Inflammatory macrophage (primary cell): ENCODE measurements around the gene TRIM33.
"Not testable (repeated sequence)": the region's sequence is repeated elsewhere in the genome, so short reads cannot be mapped to it uniquely, and the experiment has no call there.

Experiments
- DNase-seq, 2 donors: peaks; one replicate each; pipeline ENCODE4 v3.0.0-alpha.2; 2020 to 2022

The TRIM33 gene

GRCh38 chr1:114510274-114511031 lies 550 bp downstream of the TRIM33 start:
- no peak for DNase-seq

- DNase-seq, result peak in 1 of 2 donors; percentile 13
Measured at GRCh38 chr1:114509596-114510273, 1.3 kb downstream of the TRIM33 start.

GRCh38 chr1:114508386-114508898 lies 2.6 kb downstream of the TRIM33 start:
- no peak for DNase-seq

- DNase-seq, result no peak
Measured at GRCh38 chr1:114507513-114507912, 3.5 kb downstream of the TRIM33 start.

GRCh38 chr1:114505148-114505561 lies 5.8 kb downstream of the TRIM33 start:
- DNase-seq, result peak; percentile 52 to 62

GRCh38 chr1:114503916-114504422 lies 7.0 kb downstream of the TRIM33 start:
- DNase-seq, result no peak

GRCh38 chr1:114502080-114502479 lies 8.9 kb downstream of the TRIM33 start:
- DNase-seq, result peak; percentile 6 to 15

- DNase-seq, result peak; percentile 30 to 44
Measured at GRCh38 chr1:114499478-114499877, 11.5 kb downstream of the TRIM33 start.

- no peak for DNase-seq
Measured at GRCh38 chr1:114496089-114496488, 14.9 kb downstream of the TRIM33 start.

GRCh38 chr1:114495486-114495885 lies 15.5 kb downstream of the TRIM33 start:
- DNase-seq, result no peak

GRCh38 chr1:114492978-114493377 lies 18.0 kb downstream of the TRIM33 start:
- DNase-seq, result no peak

GRCh38 chr1:114490274-114490693 lies 20.7 kb downstream of the TRIM33 start:
- DNase-seq, result no peak

GRCh38 chr1:114488739-114489138 lies 22.3 kb downstream of the TRIM33 start:
- DNase-seq, result no peak

GRCh38 chr1:114485286-114485685 lies 25.7 kb downstream of the TRIM33 start:
- no peak for DNase-seq

GRCh38 chr1:114482585-114482984 lies 28.4 kb downstream of the TRIM33 start:
- DNase-seq, result peak; percentile 81 to 83

- not testable (repeated sequence) for DNase-seq
Measured at GRCh38 chr1:114479636-114480035, 31.4 kb downstream of the TRIM33 start.

GRCh38 chr1:114479134-114479533 lies 31.9 kb downstream of the TRIM33 start:
- DNase-seq, result no peak

GRCh38 chr1:114473796-114474195 lies 37.2 kb downstream of the TRIM33 start:
- DNase-seq, result no peak

- DNase-seq, result no peak
Measured at GRCh38 chr1:114472408-114472807, 38.6 kb downstream of the TRIM33 start.

- DNase-seq, result no peak
Measured at GRCh38 chr1:114470681-114471080, 40.3 kb downstream of the TRIM33 start.

- DNase-seq, result peak in 1 of 2 donors; percentile 1
Measured at GRCh38 chr1:114468710-114469468, 42.1 kb downstream of the TRIM33 start.

GRCh38 chr1:114468047-114468446 lies 43.0 kb downstream of the TRIM33 start:
- no peak for DNase-seq

- peak in 1 of 2 donors; percentile 2 for DNase-seq
Measured at GRCh38 chr1:114467491-114467890, 43.5 kb downstream of the TRIM33 start.
